ENCODE data around the gene TRAP1.

The TRAP1 gene

DNA sequence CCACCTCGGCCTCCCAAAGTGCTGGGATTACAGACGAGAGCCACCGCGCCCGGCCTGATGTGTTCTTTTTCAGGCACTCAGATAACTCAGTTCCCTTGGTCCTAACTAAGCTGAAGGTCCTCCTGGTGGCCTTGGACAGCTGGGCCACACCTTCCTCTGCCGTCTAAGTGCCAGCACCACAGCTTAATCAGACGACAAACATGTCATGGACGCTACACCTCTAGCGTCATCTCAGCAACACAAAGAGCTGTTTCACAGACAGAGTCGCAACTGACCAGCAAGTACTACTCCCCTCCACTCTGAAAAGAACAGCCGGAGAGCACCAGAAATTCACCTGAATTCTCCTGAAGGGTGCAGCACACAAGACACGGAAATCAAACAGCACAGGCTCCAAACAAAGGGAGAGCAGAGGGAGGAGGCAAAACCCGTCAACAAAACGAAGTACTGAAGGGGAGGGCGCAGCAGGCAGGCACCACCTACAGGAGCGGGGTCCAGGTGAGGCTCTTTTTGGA, 4.4 kb downstream of the TRAP1 start:
- H3K4me3 ChIP-seq (ENCODE audit: low read depth, low read length) = no peak overlapping the region
- TF ChIP-seq, protein P1, sequence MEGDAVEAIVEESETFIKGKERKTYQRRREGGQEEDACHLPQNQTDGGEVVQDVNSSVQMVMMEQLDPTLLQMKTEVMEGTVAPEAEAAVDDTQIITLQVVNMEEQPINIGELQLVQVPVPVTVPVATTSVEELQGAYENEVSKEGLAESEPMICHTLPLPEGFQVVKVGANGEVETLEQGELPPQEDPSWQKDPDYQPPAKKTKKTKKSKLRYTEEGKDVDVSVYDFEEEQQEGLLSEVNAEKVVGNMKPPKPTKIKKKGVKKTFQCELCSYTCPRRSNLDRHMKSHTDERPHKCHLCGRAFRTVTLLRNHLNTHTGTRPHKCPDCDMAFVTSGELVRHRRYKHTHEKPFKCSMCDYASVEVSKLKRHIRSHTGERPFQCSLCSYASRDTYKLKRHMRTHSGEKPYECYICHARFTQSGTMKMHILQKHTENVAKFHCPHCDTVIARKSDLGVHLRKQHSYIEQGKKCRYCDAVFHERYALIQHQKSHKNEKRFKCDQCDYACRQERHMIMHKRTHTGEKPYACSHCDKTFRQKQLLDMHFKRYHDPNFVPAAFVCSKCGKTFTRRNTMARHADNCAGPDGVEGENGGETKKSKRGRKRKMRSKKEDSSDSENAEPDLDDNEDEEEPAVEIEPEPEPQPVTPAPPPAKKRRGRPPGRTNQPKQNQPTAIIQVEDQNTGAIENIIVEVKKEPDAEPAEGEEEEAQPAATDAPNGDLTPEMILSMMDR (IDR thresholded peaks at IDR 0.05; ENCODE audit: low read depth, low read length) = no peak

DNA sequence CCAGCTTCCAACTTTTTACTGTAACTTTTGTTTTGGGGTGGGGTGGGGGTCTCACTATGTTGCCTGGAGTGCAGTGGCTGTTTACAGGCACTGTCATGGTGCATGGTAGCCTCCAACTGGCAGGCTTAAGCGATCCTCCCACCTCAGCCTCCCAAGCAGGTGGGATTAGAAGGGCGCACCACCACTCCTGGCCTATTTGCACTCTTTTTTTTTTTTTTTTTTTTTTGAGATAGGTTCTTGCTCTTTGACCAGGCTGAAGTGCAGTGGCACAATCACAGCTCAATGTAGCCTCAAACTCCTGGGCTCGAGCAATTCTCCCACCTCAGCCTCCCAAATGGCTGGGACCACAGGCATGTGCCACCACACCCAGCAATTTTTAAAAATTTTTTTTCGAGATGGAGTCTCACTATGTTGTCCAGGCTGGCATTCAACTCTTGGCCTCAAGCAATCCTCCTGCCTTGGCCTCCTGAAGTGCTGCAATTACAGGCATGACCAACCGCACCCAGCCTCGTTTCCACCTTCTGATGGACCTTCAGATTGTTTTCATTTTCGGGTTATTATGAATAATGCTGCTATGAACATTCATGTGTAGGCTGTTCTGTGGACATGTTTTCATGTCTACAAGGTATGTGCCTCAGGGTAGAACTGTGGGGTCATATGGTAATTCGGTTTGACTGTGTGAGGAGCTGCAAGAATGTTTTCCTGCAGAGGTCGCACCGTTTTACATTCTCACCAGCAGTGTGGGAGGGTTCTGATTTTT, 10.9 kb downstream of the TRAP1 start:
- H3K4me3 ChIP-seq (ENCODE audit: low read depth, low read length) = no peak overlapping the region
- TF ChIP-seq, protein P1 (IDR thresholded peaks at IDR 0.05; ENCODE audit: low read depth, low read length) = no peak

DNA sequence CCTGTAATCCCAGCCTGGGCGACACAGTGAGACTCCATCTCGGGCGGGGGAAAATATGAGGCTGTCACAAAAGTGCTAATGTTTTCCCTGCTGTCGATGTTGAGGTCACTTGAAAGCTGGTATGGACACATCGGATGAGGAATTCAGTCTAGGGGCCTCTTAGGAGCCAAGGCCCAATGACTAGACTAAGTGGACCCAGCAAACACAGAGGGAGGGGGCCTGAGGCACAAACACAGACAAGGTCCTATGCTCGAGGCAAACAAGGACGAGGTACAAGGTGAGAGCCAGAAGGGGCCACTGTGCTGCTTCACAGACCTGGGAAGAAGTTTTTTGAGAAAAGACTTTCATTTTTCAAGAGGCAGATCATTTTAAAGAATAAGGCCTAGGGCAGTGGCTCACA, 15.2 kb downstream of the TRAP1 start:
- TF ChIP-seq, protein P1 (IDR thresholded peaks at IDR 0.05; ENCODE audit: low read depth, low read length) = no peak
- no peak overlapping the region for H3K4me3 ChIP-seq (ENCODE audit: low read depth, low read length)

DNA sequence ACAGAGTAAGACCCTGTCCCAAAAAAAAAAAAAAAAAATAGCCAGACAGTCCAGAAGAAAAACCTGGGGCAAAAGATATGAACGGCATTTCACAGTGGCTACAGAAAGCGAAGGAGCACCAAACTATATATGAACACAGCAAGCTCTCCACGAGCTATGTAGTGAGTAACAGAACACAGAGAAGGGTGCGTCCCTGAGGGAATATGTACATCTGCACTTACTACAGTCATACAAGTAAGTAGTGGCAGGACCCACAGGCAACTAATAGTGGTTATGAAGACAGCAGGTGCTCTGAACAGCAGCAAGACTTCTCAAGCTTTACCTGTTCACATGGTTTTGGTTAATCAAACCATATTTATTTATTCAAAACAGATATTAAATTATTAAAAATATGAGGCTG, 15.8 kb downstream of the TRAP1 start:
- TF ChIP-seq, protein P1 (IDR thresholded peaks at IDR 0.05; ENCODE audit: low read depth, low read length) = no peak
- no peak overlapping the region for H3K4me3 ChIP-seq (ENCODE audit: low read depth, low read length)

DNA sequence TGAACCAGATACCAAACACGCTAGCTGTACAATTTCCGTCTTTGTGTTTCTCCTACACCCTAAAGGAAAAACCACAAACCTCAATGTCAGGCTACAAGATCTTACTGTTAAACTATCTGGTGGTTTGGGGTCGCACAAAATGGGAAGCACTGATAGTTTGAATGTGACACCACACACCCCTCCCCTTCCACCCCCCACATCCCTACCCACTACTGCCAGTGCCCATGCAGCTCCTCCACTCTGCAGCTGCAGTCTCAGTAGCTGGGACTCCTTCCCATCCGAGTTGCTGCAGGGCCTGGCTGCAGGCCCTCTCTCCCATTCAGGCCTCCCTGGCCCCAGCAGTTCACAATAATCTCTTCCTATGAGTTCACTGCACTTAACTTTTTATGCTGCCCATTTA, 18.4 kb downstream of the TRAP1 start:
- H3K4me3 ChIP-seq (ENCODE audit: low read depth, low read length) = no peak overlapping the region
- TF ChIP-seq, protein P1 (IDR thresholded peaks at IDR 0.05; ENCODE audit: low read depth, low read length) = no peak

DNA sequence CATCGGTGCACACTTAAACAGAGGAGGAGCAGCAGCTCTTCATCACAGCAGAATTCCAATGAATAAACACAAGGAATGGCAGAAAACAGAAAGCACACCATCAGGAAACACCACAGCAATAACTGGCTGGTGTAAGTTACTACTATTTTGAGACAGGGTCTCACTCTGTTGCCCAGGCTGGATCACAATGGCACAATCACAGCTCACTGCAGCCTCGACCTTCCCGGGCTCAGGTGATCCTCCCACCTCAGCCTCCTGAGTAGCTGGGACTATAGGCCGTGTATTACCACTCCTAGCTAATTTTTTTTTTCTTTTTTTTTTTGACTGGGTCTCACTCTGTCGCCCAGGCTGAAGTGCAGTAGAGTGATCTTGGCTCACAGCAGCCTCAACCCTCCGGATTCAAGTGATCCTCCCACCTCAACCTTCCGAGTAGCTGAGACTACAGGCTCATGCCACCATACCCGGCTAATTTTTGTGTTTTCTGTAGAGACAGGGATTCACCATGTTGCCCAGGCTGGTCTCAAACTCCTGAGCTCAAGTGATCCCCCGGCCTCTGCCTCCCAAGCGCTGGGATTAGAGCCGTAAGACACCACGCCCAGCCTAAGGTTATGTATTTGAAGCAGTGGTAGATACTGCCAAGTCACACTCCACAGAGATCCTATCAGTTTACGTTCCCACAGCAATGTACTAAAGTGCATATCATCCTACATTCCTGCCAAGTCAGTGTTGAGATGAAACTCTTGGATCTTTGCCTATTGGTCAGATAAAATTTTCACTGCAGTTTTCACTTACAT, 20.7 kb downstream of the TRAP1 start:
- TF ChIP-seq, protein P1 (IDR thresholded peaks at IDR 0.05; ENCODE audit: low read depth, low read length) = no peak
- no peak overlapping the region for H3K4me3 ChIP-seq (ENCODE audit: low read depth, low read length)

All from WI38 (cell line).